NCI-H187 treated with DMSO at 0.1 percent for 48 hours (cell line): ENCODE measurements around the gene CCDC32.

Experiments used
- DNase-seq: peaks from one replicate; lab custom pipeline; 2025; lab: John Stamatoyannopoulos, UW

Gene CCDC32

GRCh38 chr15:40565333-40566238 is 744 bp upstream of the CCDC32 start:
- no peak for DNase-seq

- no peak for DNase-seq
Measured at GRCh38 chr15:40563426-40563825, 1.4 kb downstream of the CCDC32 start.

GRCh38 chr15:40562691-40563090 is 2.2 kb downstream of the CCDC32 start:
- no peak for DNase-seq

- no peak for DNase-seq
Measured at GRCh38 chr15:40558952-40559742, 5.7 kb downstream of the CCDC32 start.

GRCh38 chr15:40555876-40556275 is 9.0 kb downstream of the CCDC32 start:
- DNase-seq, result no peak

- no peak for DNase-seq
Measured at GRCh38 chr15:40554161-40554525, 10.7 kb downstream of the CCDC32 start.

- DNase-seq, result no peak
Measured at GRCh38 chr15:40550341-40551037, 14.4 kb downstream of the CCDC32 start.

GRCh38 chr15:40549894-40550293 is 14.9 kb downstream of the CCDC32 start:
- DNase-seq, result no peak

GRCh38 chr15:40548610-40549009 is 16.2 kb downstream of the CCDC32 start:
- DNase-seq, result no peak

- DNase-seq, result no peak
Measured at GRCh38 chr15:40545457-40545856, 19.4 kb downstream of the CCDC32 start.

GRCh38 chr15:40543631-40544294 is 21.1 kb downstream of the CCDC32 start:
- DNase-seq, result no peak

GRCh38 chr15:40543082-40543481 is 21.8 kb downstream of the CCDC32 start:
- DNase-seq, result no peak

- DNase-seq, result no peak
Measured at GRCh38 chr15:40538976-40539375, 25.9 kb downstream of the CCDC32 start.

GRCh38 chr15:40536501-40536900 is 28.3 kb downstream of the CCDC32 start:
- DNase-seq, result no peak

- DNase-seq, result no peak
Measured at GRCh38 chr15:40534371-40534770, 30.5 kb downstream of the CCDC32 start.

- DNase-seq, result no peak
Measured at GRCh38 chr15:40533763-40534364, 31.0 kb downstream of the CCDC32 start.

GRCh38 chr15:40528801-40529200 is 36.0 kb downstream of the CCDC32 start:
- DNase-seq, result no peak

- DNase-seq, result no peak
Measured at GRCh38 chr15:40525855-40526254, 39.0 kb downstream of the CCDC32 start.

- no peak for DNase-seq
Measured at GRCh38 chr15:40523611-40524010, 41.2 kb downstream of the CCDC32 start.

GRCh38 chr15:40516322-40516721 is 48.5 kb downstream of the CCDC32 start:
- no peak for DNase-seq

- DNase-seq, result no peak
Measured at GRCh38 chr15:40513609-40514008, 51.2 kb downstream of the CCDC32 start.

GRCh38 chr15:40512440-40512839 is 52.4 kb downstream of the CCDC32 start:
- no peak for DNase-seq
